Fibroblast of lung (primary cell): Measurements from ENCODE around the gene PCGF1.

Experiments used
- CTCF ChIP-seq, 2 donors: IDR thresholded peaks in 1 of 2; conservative IDR thresholded peaks in 1 of 2; 1 replicate in 1 of 2; 2 replicates in 1 of 2; pipeline ENCODE4 v1.5.1; 2011 to 2012; ENCODE audit warnings: low read length in 2 of 2, control low read depth in 1 of 2, inconsistent platforms in 1 of 2, low read depth in 1 of 2, mild to moderate bottlenecking in 1 of 2
- EZH2 ChIP-seq: IDR thresholded peaks from 2 replicates; pipeline ENCODE4 v1.5.1; 2012; ENCODE audit warnings: low read length, control low read depth, mild to moderate bottlenecking; ENCODE audit errors: missing control alignments

GRCh38 chr2:74464406-74464805 is 43.1 kb downstream of the PCGF1 start:
- TF ChIP-seq EZH2 = no peak
- no peak for TF ChIP-seq CTCF (conservative IDR thresholded peaks at IDR 0.05 in 1 of 2, IDR thresholded peaks at IDR 0.05 in 1 of 2; ENCODE audit: low read depth in 1 of 2, low read length in 2 of 2)
